BJ (cell line): ENCODE results near the gene SPATA3. TPM values are rescaled to one million over a fixed set of nuclear protein-coding genes. Genes with fewer than 3 reads are reported as not detected.
"Not testable (repeated sequence)": the region's sequence is repeated elsewhere in the genome, so short reads cannot be mapped to it uniquely, and the experiment has no call there.

Source experiments
- CTCF ChIA-PET: fragments of 350-600 bp; formaldehyde crosslinking; extraction: SDS; loops from one replicate; lab custom pipeline; 2021; ENCODE audit warnings: antibody characterized with exemption, inconsistent platforms; lab: Yijun Ruan, JAX
- POLR2A ChIA-PET: fragments of 300-600 bp; sonication (Branson Sonifier 250); formaldehyde crosslinking; extraction: SDS; loops from one replicate; lab custom pipeline; 2021; ENCODE audit warnings: antibody characterized with exemption; lab: Charles Lee
- DNase-seq: peaks from one replicate; pipeline ENCODE4 v3.0.0-alpha.2; 2011; ENCODE audit warnings: low read depth
- H3K27me3 ChIP-seq: 2 replicates; pipeline ENCODE4 v1.6.0; 2011; ENCODE audit warnings: low read length; ENCODE audit not compliant: control insufficient read depth, insufficient read depth
- H3K36me3 ChIP-seq: 2 replicates; pipeline ENCODE4 v1.5.1; 2011; ENCODE audit warnings: low read length; ENCODE audit not compliant: control insufficient read depth, insufficient read depth
- H3K4me3 ChIP-seq: 2 replicates; pipeline ENCODE4 v1.5.1; 2011; ENCODE audit warnings: low read depth, mild to moderate bottlenecking, control low read depth, low read length
- polyA plus RNA-seq: library from polyadenylated mRNA; depleted of rRNA; stranded (reverse); fragments of >200 nt; gene quantifications from 2 replicates; pipeline ENCODE4 v1.2.3, GENCODE V29; 2011
- TF ChIP-seq, protein P1 (sequence below): IDR thresholded peaks from 2 replicates; pipeline ENCODE4 v1.5.1; 2011; ENCODE audit warnings: low read depth, mild to moderate bottlenecking, control low read depth, inconsistent platforms, low read length, moderate library complexity; ENCODE audit not compliant: insufficient read depth

The SPATA3 gene
- polyA plus RNA-seq, 1 experiment: not detected

DNA sequence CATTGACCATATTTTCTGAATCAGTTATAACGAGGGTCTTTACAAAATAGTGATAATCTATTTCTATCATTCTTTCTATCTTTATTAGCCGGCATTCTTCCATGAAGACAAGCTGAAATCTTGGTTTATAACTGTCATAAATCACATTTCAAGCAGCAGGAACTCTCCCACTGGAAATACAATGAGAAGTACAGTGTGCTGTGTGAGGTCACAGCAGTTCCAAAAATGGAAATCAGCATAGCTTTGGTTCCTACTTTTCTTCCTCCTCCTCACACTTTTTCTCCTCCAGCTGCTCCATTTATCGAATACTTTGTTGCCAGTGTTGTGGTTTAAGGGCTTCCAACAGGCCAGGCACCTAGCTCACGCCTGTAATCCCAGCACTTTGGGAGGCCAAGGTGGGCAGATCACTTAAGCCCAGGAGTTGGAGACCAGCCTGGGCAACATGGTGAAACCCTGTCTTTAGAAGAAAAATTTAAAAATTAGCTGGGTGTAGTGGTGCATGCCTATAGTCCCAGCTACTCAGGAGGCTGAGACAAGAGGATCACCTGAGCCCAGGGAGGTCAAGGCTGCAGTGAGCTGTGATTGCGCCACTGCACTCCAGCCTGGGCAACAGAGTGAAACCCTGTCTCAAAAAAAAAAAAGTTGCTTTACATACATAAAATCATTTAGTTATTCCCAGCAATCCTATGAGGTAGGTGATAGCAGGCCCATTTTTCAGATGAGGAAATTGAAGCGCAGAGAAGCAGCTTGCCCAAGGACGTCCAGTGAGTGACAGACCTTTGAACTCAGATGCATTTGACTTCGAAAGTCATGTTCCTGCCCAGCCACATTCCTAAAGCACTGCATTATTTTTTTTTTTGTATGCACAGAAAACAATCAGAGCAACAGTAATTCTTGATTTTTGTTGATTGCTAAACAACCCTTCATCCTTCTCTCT, 36.8 kb upstream of the SPATA3 start:
- CTCF ChIA-PET: interaction anchor here (1.1 to 1.4 kb wide), 2 partner anchors 9 to 28 kb away, joined by 4 to 6 read pairs; no protein-coding TSS in a partner anchor
- POLR2A ChIA-PET: no interaction called here
- peaks cover 4% of the 10 kb centered on the region for H3K27me3 ChIP-seq
- DNase-seq: no peak
- no peaks in the 10 kb centered on the region for H3K36me3 ChIP-seq
- TF ChIP-seq, protein P1, sequence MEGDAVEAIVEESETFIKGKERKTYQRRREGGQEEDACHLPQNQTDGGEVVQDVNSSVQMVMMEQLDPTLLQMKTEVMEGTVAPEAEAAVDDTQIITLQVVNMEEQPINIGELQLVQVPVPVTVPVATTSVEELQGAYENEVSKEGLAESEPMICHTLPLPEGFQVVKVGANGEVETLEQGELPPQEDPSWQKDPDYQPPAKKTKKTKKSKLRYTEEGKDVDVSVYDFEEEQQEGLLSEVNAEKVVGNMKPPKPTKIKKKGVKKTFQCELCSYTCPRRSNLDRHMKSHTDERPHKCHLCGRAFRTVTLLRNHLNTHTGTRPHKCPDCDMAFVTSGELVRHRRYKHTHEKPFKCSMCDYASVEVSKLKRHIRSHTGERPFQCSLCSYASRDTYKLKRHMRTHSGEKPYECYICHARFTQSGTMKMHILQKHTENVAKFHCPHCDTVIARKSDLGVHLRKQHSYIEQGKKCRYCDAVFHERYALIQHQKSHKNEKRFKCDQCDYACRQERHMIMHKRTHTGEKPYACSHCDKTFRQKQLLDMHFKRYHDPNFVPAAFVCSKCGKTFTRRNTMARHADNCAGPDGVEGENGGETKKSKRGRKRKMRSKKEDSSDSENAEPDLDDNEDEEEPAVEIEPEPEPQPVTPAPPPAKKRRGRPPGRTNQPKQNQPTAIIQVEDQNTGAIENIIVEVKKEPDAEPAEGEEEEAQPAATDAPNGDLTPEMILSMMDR: no peak
- no peak overlapping the region for H3K4me3 ChIP-seq

DNA sequence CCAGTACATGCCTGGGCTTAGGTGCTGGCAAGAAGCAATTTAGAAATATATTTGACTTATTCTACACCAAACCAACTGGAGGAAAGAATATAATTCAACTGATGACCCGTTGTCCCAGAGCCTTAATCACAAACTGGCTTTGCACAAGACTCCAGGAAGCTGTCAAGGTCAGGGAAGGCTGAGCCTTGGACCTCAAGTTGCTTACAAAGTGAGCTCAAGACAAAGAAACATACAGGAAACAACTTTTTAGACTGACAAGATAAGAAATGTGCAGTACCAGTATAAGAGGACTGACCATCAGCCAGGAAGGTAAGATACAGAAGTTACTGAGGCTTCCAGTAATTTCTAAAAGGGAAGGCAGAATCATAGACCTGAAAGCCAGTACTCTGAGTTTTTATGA, 35.9 kb upstream of the SPATA3 start:
- ChIA-PET POLR2A (no interaction called here), CTCF (interaction anchor here (1.4 kb wide), 1 partner anchor 27 kb away, joined by 4 read pairs; no protein-coding TSS in a partner anchor)
- Histone ChIP-seq H3K36me3 (no peaks in the 10 kb centered on the region), H3K27me3 (peaks cover 3% of the 10 kb centered on the region), H3K4me3 (no peak overlapping the region)
- TF ChIP-seq, protein P1: no peak
- DNase-seq: no peak

DNA sequence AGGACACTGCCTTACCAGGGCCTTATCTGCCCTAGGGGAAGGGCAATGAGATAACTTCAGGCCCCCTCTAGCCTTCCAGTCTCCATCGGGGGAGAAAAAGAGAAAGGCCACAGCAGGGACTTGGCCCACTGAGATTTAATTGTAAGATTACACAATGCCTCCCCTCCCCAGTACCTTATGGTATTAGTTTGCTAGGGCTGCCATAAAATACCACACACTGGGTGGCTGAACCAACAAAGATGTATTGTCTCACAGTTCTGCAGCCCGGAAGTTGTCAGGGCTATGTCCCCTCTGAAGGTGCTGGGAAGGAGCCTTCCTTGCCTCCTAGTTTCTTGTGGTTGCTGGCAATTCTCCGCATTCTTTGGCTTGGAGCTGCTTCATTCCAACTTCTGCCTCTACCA, 34.8 kb upstream of the SPATA3 start:
- ChIA-PET CTCF (no interaction called here), POLR2A (no interaction called here)
- TF ChIP-seq, protein P1: no peak
- Histone ChIP-seq H3K36me3 (no peaks in the 10 kb centered on the region), H3K27me3 (peaks cover 3% of the 10 kb centered on the region), H3K4me3 (no peak overlapping the region)
- no peak for DNase-seq

DNA sequence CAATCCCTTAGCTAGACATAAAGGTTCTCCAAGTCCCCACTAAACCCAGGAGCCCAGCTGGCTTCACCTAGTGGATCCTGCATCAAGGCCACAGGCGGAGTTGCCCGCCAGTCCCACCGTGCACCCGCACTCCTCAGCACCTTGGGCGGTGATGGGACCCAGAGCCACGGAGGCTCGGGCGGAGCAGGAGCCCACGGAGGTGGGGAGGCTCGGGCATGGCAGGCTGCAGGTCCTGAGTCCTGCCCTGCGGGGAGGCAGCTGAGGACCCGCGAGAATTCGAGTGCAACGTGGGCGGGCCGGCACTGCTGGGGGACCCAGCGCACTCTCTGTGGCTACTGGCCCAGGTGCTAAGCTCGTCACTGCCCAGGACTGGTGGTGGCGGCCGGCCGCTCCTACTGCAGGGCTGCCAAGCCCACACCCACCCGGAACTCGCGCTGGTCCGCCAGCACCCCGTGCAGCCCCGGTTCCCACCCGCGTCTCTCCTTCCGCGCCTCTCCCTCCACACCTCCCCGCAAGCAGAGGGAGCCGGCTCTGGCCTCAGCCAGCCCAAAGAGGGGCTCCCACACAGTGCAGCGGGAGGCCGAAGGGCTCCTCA, 31.7 kb upstream of the SPATA3 start:
- TF ChIP-seq, protein P1: no peak
- DNase-seq: no peak
- Histone ChIP-seq H3K36me3 (no peaks in the 10 kb centered on the region), H3K4me3 (no peak overlapping the region), H3K27me3 (peaks cover 1% of the 10 kb centered on the region; the same call in 1 of the 2 replicates)
- CTCF ChIA-PET: no interaction called here
- POLR2A ChIA-PET: no interaction called here

DNA sequence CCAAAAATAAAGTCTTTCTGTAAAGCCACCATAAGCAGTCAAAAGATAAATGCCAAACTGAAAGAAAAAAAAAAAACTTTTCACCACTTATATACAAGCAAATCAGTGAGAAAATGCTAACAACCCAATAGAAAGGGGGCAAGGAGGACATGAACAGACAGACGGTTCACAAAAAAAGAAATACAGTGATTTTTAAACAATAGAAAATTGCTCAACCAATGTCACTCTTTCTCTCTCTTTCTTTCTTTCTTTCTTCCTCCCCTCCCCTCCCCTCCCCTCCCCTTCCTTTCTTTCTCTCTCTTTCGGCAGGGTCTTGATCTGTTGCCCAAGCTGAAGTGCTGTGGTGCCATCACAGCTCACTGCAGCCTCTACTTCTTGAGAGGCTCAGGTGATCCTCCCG, 28.8 kb upstream of the SPATA3 start:
- Histone ChIP-seq H3K36me3 (no peaks in the 10 kb centered on the region), H3K27me3 (peaks cover 1% of the 10 kb centered on the region; the same call in 1 of the 2 replicates), H3K4me3 (no peak overlapping the region)
- ChIA-PET CTCF (interaction anchor here (1.5 to 1.7 kb wide), 2 partner anchors 8 to 85 kb away, joined by 3 to 6 read pairs; no protein-coding TSS in a partner anchor), POLR2A (no interaction called here)
- DNase-seq: no peak
- TF ChIP-seq, protein P1: no peak

DNA sequence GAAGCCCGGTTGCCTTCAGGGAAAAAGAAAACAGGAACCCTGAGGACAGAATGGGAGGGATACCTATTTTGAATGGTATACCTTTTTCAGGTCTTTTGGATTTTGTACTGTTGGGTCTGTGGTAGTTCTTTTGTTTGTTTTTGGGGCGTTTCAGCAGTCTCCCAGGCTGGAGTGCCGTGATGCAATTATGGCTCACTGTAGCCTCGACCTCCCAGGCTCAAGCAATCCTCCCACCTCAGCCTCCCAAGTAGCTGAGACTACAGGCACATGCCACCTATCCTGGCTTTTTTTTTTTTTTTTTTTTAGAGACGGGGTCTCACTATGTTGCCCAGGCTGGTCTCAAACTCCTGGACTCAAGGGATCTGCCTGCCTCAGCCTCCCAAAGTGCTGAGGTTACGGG, 27.6 kb upstream of the SPATA3 start:
- H3K36me3 ChIP-seq, H3K27me3 ChIP-seq, POLR2A ChIA-PET, DNase-seq, H3K4me3 ChIP-seq: not testable (repeated sequence)
- CTCF ChIA-PET: interaction anchor here (1.7 kb wide), 2 partner anchors 9 to 19 kb away, joined by 5 to 6 read pairs; no protein-coding TSS in a partner anchor
